Measurements from ENCODE around the gene ZNF776.
"Not testable (repeated sequence)": the region's sequence is repeated elsewhere in the genome, so short reads cannot be mapped to it uniquely, and the experiment has no call there.

Gene ZNF776

GRCh38 chr19:57746580-57747471 lies at the start of gene ZNF776:
Gene ZNF776, plus strand, starts transcription at chr19:57746815. Its CDS starts 244 bp downstream, at chr19:57747059.
- peak; percentile 75 for DNase-seq (ENCODE audit: low read depth)

GRCh38 chr19:57701625-57702024 lies 45.0 kb upstream of the ZNF776 start:
- no peak for DNase-seq (ENCODE audit: low read depth)

GRCh38 chr19:57706346-57706745 lies 40.3 kb upstream of the ZNF776 start:
- DNase-seq (ENCODE audit: low read depth): no peak

GRCh38 chr19:57708641-57709361 lies 37.8 kb upstream of the ZNF776 start, which contains the start of gene ZNF154:
Gene ZNF154, minus strand, starts transcription at chr19:57709204. Its CDS starts 233 bp downstream, at chr19:57708971.
- DNase-seq (ENCODE audit: low read depth): peak; percentile 54

GRCh38 chr19:57709616-57710015 lies 37.0 kb upstream of the ZNF776 start:
- DNase-seq (ENCODE audit: low read depth): no peak

- no peak for DNase-seq (ENCODE audit: low read depth)
These were observed 34.4 kb upstream of the ZNF776 start for GRCh38 chr19:57712222-57712621.

GRCh38 chr19:57719424-57719823 lies 27.2 kb upstream of the ZNF776 start:
- DNase-seq (ENCODE audit: low read depth): no peak

GRCh38 chr19:57719901-57720519 lies 26.6 kb upstream of the ZNF776 start:
- no peak for DNase-seq (ENCODE audit: low read depth)

GRCh38 chr19:57720878-57721277 lies 25.7 kb upstream of the ZNF776 start:
- no peak for DNase-seq (ENCODE audit: low read depth)

- DNase-seq (ENCODE audit: low read depth): peak; percentile 22
These were observed 8.3 kb upstream of the ZNF776 start for GRCh38 chr19:57738320-57738719.

GRCh38 chr19:57738770-57739169 lies 7.8 kb upstream of the ZNF776 start:
- DNase-seq (ENCODE audit: low read depth): not testable (repeated sequence)

GRCh38 chr19:57747472-57747807 lies 825 bp downstream of the ZNF776 start:
- no peak for DNase-seq (ENCODE audit: low read depth)

GRCh38 chr19:57748029-57748428 lies 1.4 kb downstream of the ZNF776 start:
- DNase-seq (ENCODE audit: low read depth): no peak

GRCh38 chr19:57754091-57754673 lies 7.6 kb downstream of the ZNF776 start:
- no peak for DNase-seq (ENCODE audit: low read depth)

GRCh38 chr19:57755031-57755430 lies 8.4 kb downstream of the ZNF776 start:
- no peak for DNase-seq (ENCODE audit: low read depth)

GRCh38 chr19:57757941-57758340 lies 11.3 kb downstream of the ZNF776 start:
- no peak for DNase-seq (ENCODE audit: low read depth)

GRCh38 chr19:57759096-57759495 lies 12.5 kb downstream of the ZNF776 start:
- no peak for DNase-seq (ENCODE audit: low read depth)

GRCh38 chr19:57769345-57770131 lies 22.9 kb downstream of the ZNF776 start, which contains the start of gene ZNF586:
Gene ZNF586, plus strand, starts transcription at chr19:57769676. Its CDS starts 167 bp downstream, at chr19:57769843.
- DNase-seq (ENCODE audit: low read depth): peak; percentile 80

- DNase-seq (ENCODE audit: low read depth): no peak
These were observed 24.8 kb downstream of the ZNF776 start for GRCh38 chr19:57771417-57771816.

- DNase-seq (ENCODE audit: low read depth): no peak
These were observed 26.9 kb downstream of the ZNF776 start for GRCh38 chr19:57773488-57773887.

GRCh38 chr19:57776764-57777296 lies 30.2 kb downstream of the ZNF776 start:
- no peak for DNase-seq (ENCODE audit: low read depth)
